GM21526 (cell line): ENCODE measurements around the gene C14orf132.

ENCODE experiments used
- ATAC-seq: cut with Tn5 transposase; IDR thresholded peaks from one replicate; pipeline ENCODE4 v1.9.1; 2021; ENCODE audit warnings: moderate library complexity; ENCODE audit not compliant: unreplicated experiment, low FRiP score

The C14orf132 gene

DNA sequence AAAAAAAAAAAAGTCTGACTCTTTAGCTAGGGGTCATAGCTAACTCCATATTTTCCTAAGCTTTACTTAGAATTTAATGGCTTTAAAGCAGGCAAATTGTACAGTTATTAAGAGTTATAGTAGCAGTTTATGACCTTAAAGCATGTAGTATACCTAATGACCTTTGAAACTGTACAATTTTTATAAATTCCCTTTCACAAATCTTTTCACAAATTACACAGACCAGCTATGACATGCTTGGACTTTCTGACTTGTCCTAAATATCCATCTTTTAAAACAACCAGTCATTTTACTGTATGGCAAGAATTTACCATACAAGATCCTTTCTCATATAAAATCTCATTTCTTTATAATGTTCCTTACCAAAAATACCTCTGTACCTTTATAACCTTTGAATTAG, 74.8 kb downstream of the C14orf132 start:
- ATAC-seq = no peak

- no peak for ATAC-seq
These were observed 78.1 kb downstream of the C14orf132 start for GRCh38 chr14:96117101-96117897.

DNA sequence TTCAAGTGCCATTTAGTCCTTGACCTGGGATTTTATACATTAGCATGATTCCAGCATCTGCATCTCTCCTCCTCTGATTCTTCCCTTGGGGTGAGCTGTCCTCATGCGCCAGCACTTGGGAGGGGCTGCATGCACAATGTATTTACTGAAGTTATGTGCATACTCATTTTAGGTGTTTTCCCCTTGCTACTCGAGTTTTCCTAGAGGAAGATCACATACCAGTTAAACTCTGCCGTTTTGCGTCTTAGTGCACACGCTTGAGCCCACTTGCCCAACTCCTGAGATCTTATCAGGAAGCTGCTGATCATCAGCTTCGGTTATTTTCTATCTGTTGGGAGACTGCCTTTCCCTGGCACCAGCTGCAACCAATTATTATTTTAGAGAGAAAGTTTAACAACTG, 78.8 kb downstream of the C14orf132 start:
- ATAC-seq = no peak

DNA sequence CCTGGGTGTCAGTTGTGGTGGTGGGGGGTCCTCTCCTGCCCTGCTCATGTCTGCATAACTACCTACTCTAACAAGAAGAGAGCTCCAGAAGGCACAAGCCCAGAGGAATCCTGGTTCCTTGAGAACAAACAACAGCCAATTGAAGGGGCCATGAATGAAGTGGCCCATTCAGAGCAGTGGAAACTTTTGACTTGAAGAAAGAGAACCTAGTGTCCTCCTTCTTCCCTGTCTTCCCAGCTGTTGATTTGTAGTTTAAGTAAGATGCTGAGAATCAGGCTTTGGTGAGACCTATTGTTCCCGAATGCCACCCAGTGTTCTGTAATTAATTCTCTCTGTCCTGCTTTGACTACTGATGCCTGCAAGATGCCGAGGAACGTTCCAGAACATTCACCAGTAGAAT, 79.2 kb downstream of the C14orf132 start:
- no peak for ATAC-seq

- no peak for ATAC-seq
These were observed 80.8 kb downstream of the C14orf132 start for GRCh38 chr14:96119947-96120346.

DNA sequence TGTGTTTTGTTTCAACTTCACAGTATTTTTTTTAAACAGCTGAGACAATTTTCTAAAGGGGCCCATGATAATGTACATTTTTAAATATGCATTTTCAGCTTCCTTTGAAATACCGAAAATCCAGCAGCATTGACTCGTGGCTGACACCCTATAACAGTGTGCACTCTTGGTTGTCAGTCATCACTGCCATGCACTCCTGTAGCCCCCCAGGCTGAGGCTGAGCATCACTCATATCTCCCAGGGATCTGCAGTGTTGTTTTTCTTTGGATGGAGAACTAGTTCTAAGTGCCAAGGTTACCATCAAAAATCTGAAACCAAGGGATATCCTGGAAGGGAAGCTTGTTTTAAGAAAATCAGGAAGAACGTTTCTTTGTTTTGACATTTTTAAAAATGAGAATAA, 81.2 kb downstream of the C14orf132 start:
- no peak for ATAC-seq

DNA sequence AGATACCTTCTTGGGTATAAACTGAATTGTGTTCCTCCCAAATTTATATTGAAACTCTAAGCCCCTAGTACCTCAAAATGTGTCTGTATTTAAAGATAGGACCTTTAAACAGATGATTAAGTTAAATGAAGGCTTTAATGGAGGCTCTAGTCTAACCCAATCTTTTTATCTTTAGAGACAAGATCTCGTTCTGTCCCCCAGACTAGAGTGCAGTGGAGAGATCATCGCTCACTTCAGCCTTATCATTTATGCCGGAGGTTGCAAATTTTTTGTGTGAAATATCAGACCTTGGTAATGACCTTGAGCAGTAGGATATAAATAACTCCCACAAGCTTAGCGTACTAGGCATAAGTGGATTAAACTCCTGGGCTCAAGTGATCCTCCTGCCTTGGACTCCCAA, 81.8 kb downstream of the C14orf132 start:
- ATAC-seq = no peak

GRCh38 chr14:96121660-96122395, 82.7 kb downstream of the C14orf132 start:
- no peak for ATAC-seq

GRCh38 chr14:96122496-96122895, 83.3 kb downstream of the C14orf132 start:
- no peak for ATAC-seq

GRCh38 chr14:96125536-96125935, 86.4 kb downstream of the C14orf132 start:
- no peak for ATAC-seq

DNA sequence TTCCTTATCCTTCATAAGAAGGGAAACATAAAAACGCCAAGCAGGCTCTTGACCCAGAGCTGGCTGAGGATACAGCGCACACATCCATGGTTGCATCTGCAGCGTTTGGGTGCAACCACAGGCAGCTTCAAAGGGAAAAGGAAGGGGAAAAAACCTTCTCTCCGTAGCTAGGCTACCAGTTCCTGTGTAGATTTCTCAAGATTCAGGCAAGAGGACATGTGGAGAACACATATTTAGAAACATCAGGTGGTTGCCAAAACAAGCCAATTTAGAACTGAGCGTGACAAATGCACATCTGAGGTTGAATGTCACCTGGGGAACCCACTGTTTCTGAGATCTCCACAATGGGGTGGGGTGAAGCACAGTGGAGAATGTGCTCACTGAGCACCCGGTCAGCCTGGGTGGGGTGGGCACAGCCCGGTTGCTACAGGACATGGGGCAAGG, 87.2 kb downstream of the C14orf132 start:
- ATAC-seq = no peak

- no peak for ATAC-seq
These were observed 87.7 kb downstream of the C14orf132 start for GRCh38 chr14:96126783-96127271.

DNA sequence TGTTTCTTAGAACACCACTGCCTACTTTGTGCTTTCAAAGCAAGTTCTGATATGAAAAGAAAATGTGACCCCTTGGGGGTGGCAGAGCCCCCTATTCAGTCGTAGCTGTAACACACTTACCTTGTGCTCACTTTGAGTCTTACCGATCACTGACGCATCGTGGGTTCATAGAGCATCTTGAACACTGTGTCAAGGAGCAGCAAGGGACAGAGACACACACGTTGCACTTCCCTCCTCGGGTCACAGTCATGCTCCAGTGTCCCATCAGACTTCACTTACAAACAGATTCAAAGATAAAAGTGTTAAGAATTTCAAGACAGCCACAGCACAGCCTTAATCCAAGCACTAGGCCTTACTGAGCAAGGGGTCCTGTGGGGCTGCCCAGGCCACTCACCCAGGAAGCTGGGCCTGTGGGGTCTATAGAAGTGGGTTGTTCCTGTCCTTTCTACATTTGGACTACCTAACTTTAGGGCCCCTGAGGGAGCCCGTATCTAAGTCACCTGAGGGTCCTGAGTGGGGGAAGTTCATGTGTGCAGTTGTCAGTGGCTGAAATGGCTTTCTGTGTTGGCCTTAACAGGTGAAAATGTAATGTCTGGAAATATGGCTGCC, 90.1 kb downstream of the C14orf132 start:
- no peak for ATAC-seq

DNA sequence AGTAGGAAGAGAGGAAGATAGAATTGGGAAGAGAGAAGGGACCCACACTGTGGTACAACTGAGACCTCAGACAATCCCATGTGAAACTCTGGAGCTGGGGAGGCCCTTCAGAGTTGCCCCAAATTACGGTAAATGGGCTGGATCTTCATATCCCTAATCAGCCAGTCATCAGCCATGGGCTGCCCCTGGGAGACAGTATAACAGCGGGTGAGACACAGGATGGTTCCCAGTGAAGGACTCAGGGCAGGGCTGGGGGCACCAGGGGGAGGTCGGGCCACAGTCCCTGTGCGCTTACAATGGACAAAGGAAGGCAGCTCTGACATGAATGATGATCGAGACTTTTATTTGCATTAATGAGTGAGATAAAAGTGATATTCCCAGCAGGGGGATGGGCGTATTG, 91.2 kb downstream of the C14orf132 start:
- no peak for ATAC-seq

- ATAC-seq = no peak
These were observed 91.7 kb downstream of the C14orf132 start for GRCh38 chr14:96130854-96131253.

DNA sequence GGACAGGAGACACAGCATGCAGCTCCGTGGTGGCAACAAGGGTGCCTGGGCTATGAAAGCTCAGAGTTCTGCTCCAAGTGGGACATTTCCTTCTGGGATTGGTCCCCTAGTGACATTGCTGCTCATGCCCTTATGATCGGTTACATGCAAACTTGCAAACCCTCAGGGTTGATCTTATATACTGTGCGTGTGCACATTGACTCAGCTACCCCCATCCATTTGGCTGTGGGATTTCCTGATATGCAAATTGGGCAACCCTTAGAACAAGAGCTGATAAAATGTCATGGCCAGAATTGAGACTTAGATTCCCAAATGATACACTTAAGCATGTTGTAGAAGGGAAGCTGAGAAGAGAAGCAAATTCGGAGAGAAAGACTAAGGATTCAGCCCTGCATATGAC, 92.7 kb downstream of the C14orf132 start:
- ATAC-seq = no peak

GRCh38 chr14:96134508-96134907, 95.3 kb downstream of the C14orf132 start:
- ATAC-seq = no peak

DNA sequence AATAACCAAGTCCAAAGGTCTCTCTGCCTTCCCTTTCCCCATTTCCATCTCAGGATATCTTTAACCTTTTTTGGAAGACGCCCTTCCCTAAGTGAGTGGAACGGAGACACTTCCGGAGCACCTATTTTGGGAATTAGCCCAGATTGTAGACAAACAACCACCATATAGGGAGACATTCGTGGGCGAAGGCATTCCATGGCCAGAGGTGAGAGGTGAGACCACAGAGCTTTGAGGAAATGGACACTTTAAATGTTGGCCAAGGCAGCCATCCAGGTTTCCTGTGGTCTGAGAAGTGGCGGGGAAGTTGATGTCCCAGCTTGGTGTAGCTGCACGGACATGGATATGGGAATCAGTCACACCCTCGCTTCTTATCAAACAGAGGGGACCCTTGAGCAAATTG, 96.1 kb downstream of the C14orf132 start:
- no peak for ATAC-seq

- no peak for ATAC-seq
These were observed 97.3 kb downstream of the C14orf132 start for GRCh38 chr14:96136371-96137005.

- no peak for ATAC-seq
These were observed 99.1 kb downstream of the C14orf132 start for GRCh38 chr14:96138241-96138640.

DNA sequence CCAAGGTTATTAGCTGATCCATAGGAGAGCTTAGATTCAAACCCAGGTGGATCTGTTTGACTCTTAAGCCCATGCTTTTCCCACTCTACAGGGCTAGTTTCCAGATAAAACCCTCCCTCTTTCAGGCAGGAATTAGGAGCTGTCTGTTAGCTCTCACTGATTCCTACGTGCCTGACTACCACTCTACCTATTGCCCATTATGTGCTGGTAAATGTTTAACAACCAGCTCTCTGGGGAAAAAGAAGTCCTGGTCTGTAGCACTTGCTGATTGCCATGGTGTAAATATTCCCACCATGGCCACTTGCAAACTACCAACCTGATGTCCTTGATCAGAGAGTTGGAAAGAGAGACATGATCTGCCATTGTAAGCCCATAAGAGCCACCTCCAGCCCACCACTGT, 100.0 kb downstream of the C14orf132 start:
- no peak for ATAC-seq
